ENCODE results near the gene SELENOW. TPM values are rescaled to one million over a fixed set of nuclear protein-coding genes. Genes with fewer than 3 reads are reported as not detected.
"Not testable (repeated sequence)": the region's sequence is repeated elsewhere in the genome, so short reads cannot be mapped to it uniquely, and the experiment has no call there.

Gene SELENOW
- total RNA-seq, 1 donor from 2014 or later = 296 TPM

- DNase-seq (ENCODE audit: low read depth, low spot score) = no peak
Measured at GRCh38 chr19:47781590-47782262, 3.2 kb downstream of the SELENOW start.

- DNase-seq (ENCODE audit: low read depth, low spot score) = no peak
Measured at GRCh38 chr19:47786566-47786965, 8.1 kb downstream of the SELENOW start.

DNA sequence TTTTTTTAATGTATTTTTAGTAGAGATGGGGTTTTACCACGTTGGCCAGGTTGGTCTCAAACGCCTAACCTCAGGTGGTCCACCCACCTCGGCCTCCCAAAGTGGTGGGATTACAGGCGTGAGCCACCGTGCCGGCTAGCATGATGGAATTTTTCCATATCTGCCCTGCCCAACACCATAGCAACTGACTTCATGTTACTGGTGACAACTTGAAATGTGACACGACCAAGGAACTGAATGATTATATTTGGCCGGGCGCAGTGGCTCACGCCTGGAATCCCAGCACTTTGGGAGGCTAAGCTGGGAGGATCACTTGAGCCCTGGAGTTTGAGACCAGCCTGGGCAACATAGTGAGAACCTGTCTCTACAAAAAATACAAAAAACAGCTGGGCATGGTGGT is 8.8 kb downstream of the SELENOW start:
- not testable (repeated sequence) for DNase-seq (ENCODE audit: low read depth, low spot score)

DNA sequence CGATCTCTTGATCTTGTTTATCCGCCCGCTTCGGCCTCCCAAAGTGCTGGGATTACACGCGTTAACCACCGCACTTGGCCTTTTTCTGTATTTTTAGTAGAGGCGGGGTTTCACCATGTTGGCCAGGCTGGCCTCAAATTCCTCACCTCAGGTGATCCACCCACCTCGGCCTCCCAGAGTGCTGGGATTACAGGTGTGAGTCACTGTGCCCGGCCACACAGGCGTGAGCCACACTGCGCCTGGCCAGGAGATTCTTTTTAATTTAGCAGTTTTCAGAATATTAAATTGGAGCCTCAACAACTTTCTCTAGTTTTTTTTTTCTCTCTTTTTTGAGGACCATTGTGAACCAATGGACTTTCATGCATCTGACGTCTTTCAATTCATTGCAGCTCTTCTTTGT is 11.3 kb downstream of the SELENOW start:
- not testable (repeated sequence) for DNase-seq (ENCODE audit: low read depth, low spot score)

- DNase-seq (ENCODE audit: low read depth, low spot score) = no peak
Measured at GRCh38 chr19:47790398-47790814, 11.9 kb downstream of the SELENOW start.

- DNase-seq (ENCODE audit: low read depth, low spot score) = no peak
Measured at GRCh38 chr19:47792616-47793015, 14.1 kb downstream of the SELENOW start.

DNA sequence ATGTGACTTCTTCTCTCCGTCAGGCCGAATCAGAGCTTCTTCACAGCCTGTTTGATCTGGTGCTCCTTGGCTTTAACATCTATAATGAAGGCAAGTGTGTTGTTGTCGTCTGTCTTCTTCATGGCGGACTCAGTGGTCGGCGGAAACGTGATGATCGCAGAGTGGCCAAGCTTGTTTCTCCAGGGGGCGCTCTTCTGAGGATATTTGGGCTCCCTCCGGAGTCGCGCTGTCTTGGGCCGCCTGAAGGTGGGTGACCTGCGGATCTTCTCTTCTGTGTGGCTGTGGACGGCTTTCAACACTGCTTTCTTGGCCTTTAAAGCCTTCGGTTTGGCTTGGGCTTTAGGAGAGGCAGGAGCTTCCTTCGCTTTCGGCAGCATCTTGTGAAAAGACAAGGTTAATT is 16.0 kb downstream of the SELENOW start:
- no peak for DNase-seq (ENCODE audit: low read depth, low spot score)

GRCh38 chr19:47796785-47797184 is 18.3 kb downstream of the SELENOW start:
- no peak for DNase-seq (ENCODE audit: low read depth, low spot score)

DNA sequence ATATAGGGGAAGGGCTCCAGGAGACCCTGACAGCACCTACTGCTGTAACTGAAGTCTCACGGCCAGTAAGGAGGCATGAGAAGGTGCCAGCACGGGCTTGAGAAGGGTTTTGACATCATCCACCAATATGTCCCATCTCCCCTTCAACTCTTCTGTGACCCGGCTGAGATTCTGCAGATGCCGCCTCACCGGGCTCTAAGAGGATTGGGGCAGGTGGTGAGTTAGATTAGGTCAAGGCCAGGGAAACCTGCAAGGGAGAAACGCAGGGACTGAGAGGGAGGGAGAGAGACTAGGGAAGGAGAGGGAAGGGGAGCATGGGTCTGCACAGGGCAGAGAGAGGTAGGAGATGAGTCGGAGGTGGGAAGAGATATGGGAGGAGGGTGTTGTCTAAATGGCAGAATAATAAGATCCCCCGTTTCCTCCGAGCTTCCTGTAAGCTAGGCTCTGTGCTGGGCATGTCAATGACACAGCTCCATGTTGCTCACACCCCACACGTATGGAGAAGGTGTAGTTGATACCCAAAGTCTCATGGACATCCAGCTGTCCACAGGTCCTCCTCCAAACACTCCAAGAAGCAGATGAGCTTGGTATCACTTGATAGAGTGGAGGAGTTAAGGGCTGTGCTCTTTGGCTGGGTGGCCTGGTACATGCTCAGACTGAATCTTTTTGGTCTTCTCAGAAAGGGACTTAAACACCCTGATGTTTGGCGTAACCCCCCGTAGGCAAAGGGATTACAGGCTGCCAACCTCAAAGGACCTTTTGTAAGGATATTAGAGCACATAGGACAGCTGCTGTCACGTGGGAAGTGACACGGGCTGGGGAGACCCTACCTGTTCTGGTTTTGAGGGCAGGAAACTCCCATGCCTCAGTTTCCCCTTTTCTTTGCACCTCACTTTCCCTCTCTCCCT is 19.7 kb downstream of the SELENOW start:
- DNase-seq (ENCODE audit: low read depth, low spot score) = no peak

- DNase-seq (ENCODE audit: low read depth, low spot score) = no peak
Measured at GRCh38 chr19:47798904-47799266, 20.4 kb downstream of the SELENOW start.

- no peak for DNase-seq (ENCODE audit: low read depth, low spot score)
Measured at GRCh38 chr19:47801270-47801669, 22.8 kb downstream of the SELENOW start.

DNA sequence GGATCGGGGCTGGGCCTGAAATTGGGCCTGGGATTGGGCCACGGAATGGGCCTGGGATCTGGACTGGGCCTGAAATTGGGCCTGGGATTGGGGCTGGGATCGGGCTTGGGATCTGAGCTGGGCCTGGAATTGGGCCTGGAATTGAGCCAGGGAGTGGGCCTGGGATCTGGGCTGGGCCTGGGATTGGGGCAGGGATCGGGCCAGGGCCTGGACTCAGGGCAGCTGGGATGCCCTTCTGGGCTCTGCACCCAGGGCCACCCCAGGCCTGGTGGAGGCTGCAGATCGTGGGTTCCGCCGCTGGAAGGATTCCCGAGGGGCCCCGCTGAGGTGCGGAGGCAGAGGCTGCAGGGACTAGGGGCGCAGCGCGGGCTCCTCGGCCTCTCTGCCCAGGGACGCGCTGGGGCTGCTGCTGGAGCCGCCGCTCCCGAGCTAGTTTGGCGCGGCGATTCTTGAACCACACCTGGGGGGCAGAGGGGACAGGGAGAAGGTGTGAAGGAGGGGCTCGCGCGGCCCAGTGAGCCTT is 24.1 kb downstream of the SELENOW start:
- DNase-seq (ENCODE audit: low read depth, low spot score) = no peak

DNA sequence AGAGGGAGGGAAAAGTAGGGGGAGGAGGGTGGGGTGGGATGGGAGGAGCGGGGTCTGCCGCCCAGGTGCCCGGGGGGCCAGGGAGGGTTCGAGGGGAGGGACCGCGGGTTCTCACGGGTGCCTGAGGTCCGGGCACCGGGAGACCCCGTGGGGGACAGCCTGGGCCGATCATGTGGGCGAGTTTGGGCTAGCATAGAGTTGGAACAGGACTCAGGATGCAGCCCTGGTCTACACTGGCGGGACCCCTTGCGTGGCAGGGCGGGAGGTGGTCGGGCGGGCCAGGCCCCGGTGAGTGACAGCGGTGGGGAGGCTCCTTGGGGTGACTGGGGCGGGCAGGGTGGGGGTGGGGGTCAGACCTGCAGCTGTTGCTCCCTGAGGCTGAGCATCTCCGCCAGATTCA is 24.6 kb downstream of the SELENOW start:
- not testable (repeated sequence) for DNase-seq (ENCODE audit: low read depth, low spot score)

GRCh38 chr19:47803671-47804070 is 25.2 kb downstream of the SELENOW start:
- not testable (repeated sequence) for DNase-seq (ENCODE audit: low read depth, low spot score)

- not testable (repeated sequence) for DNase-seq (ENCODE audit: low read depth, low spot score)
Measured at GRCh38 chr19:47804451-47804850, 25.9 kb downstream of the SELENOW start, which contains the start of gene TPRX1. TPRX1 (minus strand) TSS chr19:47804551; CDS start chr19:47804539, 12 bp downstream.

- no peak for DNase-seq (ENCODE audit: low read depth, low spot score)
Measured at GRCh38 chr19:47805313-47805712, 26.8 kb downstream of the SELENOW start.

DNA sequence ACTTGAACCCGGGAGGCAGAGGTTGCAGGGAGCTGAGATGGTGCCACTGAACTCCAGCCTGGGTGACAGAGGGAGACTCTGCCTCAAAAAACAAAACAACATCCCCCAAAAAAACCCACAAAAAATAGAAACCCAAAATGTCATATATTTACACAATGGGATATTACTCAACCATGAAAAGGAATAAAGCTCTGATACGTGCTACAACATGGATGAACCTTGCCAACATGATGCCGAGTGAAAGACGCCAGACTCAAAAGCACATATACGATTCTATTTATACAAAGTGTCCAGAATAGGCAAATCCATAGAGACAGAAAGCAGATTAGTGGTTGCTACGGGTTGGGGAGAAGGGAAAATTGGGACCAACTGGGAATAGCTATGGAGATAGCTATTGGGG is 27.9 kb downstream of the SELENOW start:
- DNase-seq (ENCODE audit: low read depth, low spot score) = no peak

DNA sequence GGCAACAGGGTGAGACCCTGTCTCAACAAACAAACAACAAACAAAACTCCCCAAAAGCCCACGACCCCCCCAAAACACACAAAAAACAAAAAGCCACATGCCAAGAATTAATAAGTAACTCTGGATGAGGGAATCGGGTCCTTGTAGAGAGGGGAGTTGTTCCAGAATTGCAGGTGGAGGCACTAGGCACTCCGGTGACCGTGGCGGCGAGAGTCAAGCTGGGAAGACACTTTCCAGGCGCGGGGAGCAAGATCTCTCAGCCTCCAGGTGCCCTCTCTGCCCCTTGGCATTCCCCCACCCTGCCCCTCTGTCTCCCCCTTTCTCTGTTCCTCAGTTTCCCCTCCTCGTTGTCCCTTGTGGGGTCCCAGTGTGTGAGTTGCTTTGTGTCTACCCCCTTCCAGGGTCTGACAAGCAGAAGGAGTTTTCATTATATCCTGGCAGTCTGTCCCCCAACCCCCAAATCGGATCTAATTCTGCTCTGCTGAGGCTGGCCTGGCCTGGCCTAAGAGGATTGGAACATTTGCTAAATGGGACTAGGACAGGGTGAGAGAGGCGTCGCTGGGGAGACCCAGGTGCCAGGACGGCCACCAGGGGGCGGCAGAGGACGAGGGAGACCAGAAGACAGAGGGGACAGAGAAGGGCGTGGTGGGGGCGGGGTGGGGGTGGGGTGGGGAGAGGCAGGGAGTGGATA is 34.9 kb downstream of the SELENOW start:
- DNase-seq (ENCODE audit: low read depth, low spot score) = no peak

DNA sequence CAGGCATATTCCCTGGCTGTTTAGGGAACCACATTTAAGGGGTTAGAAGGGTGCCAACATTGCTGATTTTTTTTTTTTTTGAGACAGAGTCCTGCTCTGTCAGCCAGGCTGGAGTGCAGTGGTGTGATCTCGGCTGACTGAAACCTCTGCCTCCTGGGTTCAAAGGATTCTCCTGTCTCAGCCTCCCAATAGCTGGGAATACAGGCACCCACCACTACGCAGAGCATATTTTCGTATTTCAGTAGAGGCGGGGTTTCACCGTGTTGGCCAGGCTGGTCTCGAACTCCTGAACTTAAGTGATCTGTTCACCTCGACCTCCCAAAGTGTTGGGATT is 35.5 kb downstream of the SELENOW start:
- no peak for DNase-seq (ENCODE audit: low read depth, low spot score)

- not testable (repeated sequence) for DNase-seq (ENCODE audit: low read depth, low spot score)
Measured at GRCh38 chr19:47816270-47816669, 37.8 kb downstream of the SELENOW start.

DNA sequence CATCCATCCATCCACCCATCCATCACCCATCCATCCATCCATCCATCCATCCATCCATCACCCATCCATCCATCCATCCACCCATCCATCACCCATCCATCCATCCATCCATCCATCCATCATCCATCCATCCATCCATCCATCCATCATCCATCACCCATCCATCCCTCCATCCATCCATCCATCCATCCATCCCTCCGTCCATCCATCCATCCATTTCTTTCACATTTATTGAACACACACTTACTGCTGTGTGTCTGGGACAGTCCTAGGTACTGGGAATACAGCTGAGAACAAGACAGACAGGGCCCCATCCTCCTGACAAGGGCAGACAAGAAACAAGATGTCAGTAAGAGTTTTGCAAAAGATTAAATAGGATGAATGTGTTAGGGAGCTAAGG is 39.7 kb downstream of the SELENOW start:
- DNase-seq (ENCODE audit: low read depth, low spot score) = not testable (repeated sequence)

GRCh38 chr19:47819858-47820257 is 41.4 kb downstream of the SELENOW start:
- DNase-seq (ENCODE audit: low read depth, low spot score) = no peak
